Measurements from ENCODE around the gene ZMIZ1.

DNA sequence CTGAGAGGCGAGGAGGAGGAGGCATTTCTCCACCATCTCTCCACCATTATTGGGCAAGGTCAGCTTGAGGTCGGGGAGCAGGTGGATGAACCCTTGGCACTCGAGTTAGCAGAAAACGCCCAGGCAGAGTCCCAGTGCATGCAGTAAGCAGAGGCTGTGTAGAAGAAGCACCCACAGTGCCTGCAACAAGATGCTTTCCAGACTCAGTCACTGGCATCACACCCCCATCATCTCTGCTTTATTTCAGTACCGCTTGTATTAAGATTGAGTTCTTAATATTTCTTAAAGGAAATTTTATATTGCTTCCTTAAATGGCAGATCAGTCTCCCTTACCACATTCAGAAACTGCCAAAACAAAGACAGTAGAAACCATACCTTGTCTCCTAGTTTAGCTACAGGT is 156.2 kb downstream of the ZMIZ1 start:
- TF ChIP-seq POLR2AphosphoS5 (IDR thresholded peaks at IDR 0.05): no peak
- TF ChIP-seq CTCF (IDR thresholded peaks at IDR 0.05): no peak
- TF ChIP-seq POLR2A (IDR thresholded peaks at IDR 0.05): no peak

Data from suprapubic skin (tissue), 4 donors.